MM.1S (cell line): ENCODE measurements around the gene CYSTM1.

Experiments
- CTCF ChIP-seq: fragments of 300-600 bp; sonication (generic); IDR thresholded peaks from 2 replicates; pipeline ENCODE4 v1.5.1; 2016; ENCODE audit warnings: antibody characterized with exemption, low read length, mixed read lengths
- EZH2 ChIP-seq: fragments of 300-600 bp; sonication (generic); optimal IDR thresholded peaks from 2 replicates; pipeline ENCODE3; 2017; ENCODE audit warnings: low read depth, mild to moderate bottlenecking, antibody characterized with exemption, low read length, mixed read lengths

GRCh38 chr5:140148508-140148907 is 26.5 kb upstream of the CYSTM1 start:
- TF ChIP-seq CTCF (no peak), EZH2 (no peak)
